ENCODE results near the gene DPY19L1.
"Not testable (repeated sequence)": the region's sequence is repeated elsewhere in the genome, so short reads cannot be mapped to it uniquely, and the experiment has no call there.

DPY19L1 gene

GRCh38 chr7:34949361-34949760 lies 87.9 kb downstream of the DPY19L1 start:
- Histone ChIP-seq H2BK15ac (ENCODE audit: low read depth, poor library complexity, severe bottlenecking) (no peak overlapping the region), H3K4ac (ENCODE audit: low read depth in 1 of 2, low read length in 2 of 2) (no peak overlapping the region), H3K4me2 (ENCODE audit: low read length, poor library complexity, severe bottlenecking) (no peak overlapping the region), H3K79me1 (replicated peaks; ENCODE audit: low read length, poor library complexity, severe bottlenecking) (peaks cover 3% of the 10 kb centered on the region), H3K9ac (ENCODE audit: low read length) (no peak overlapping the region), H3K18ac (ENCODE audit: low read depth in 1 of 2, low read length in 2 of 2) (no peak overlapping the region), H2AFZ (ENCODE audit: low read depth, low read length) (no peak overlapping the region), H3K23ac (ENCODE audit: low read length in 2 of 2) (no peak overlapping the region), H2BK5ac (ENCODE audit: low read depth, low read length, poor library complexity, severe bottlenecking) (no peak overlapping the region), H3K4me3 (ENCODE audit: insufficient read depth in 1 of 2, low read depth in 1 of 2, low read length in 2 of 2) (no peak overlapping the region), H4K8ac (ENCODE audit: low read length) (no peak overlapping the region), H3K9me3 (ENCODE audit: control insufficient read depth, low read length) (no peaks in the 10 kb centered on the region), H3K27me3 (ENCODE audit: control insufficient read depth in 1 of 2, insufficient read depth in 1 of 2, low read length in 2 of 2) (no peaks in the 10 kb centered on the region), H2AK5ac (ENCODE audit: low read length, severe bottlenecking) (no peak overlapping the region), H3K14ac (ENCODE audit: low read length in 2 of 2) (no peak overlapping the region), H2BK12ac (ENCODE audit: low read length in 2 of 2) (no peak overlapping the region), H4K91ac (ENCODE audit: low read length) (no peak overlapping the region), H3K36me3 (ENCODE audit: control insufficient read depth in 1 of 2, insufficient read depth in 2 of 2, low read depth in 1 of 2, low read length in 2 of 2) (peaks cover 0 to 5% of the 10 kb centered on the region in 2 experiments), H3K27ac (ENCODE audit: low read length, poor library complexity, severe bottlenecking) (no peak overlapping the region), H2BK120ac (ENCODE audit: low read depth, low read length) (no peak overlapping the region), H3K4me1 (ENCODE audit: control insufficient read depth, insufficient read depth, low read depth, low read length) (no peaks in the 10 kb centered on the region)
- peak; percentile 38 for DNase-seq

DNA sequence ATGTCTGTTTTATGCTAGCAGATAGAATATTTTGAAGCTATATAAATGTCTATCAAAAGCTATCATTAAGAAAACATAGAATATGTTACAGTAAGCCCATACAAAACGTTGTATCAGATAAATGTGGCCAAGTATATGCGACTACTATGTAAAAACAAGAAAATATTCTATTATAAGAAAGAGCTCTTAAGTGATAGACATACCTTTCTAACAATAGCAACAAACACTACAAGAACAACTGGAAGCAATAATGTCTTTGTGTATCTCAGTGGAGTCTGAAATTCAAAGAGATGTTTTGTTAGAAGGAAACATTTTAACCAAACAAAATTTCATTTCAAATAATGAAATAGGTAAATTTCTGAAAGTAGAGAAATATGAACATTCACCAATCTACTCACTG lies 89.9 kb downstream of the DPY19L1 start:
- H3K4me2 ChIP-seq (ENCODE audit: low read length, poor library complexity, severe bottlenecking); DNase-seq: not testable (repeated sequence)

GRCh38 chr7:34946486-34946885 lies 90.8 kb downstream of the DPY19L1 start:
- H2BK15ac ChIP-seq (ENCODE audit: low read depth, poor library complexity, severe bottlenecking), result no peak overlapping the region
- H3K4ac ChIP-seq (ENCODE audit: low read depth in 1 of 2, low read length in 2 of 2), result no peak overlapping the region
- peaks cover 1% of the 10 kb centered on the region for H3K79me1 ChIP-seq (replicated peaks; ENCODE audit: low read length, poor library complexity, severe bottlenecking)
- H3K23ac ChIP-seq (ENCODE audit: low read length in 2 of 2), result no peak overlapping the region
- no peak overlapping the region for H4K8ac ChIP-seq (ENCODE audit: low read length)
- no peaks in the 10 kb centered on the region for H3K27me3 ChIP-seq (ENCODE audit: control insufficient read depth in 1 of 2, insufficient read depth in 1 of 2, low read length in 2 of 2)
- no peak overlapping the region for H3K4me2 ChIP-seq (ENCODE audit: low read length, poor library complexity, severe bottlenecking)
- no peak overlapping the region for H2AFZ ChIP-seq (ENCODE audit: low read depth, low read length)
- no peak overlapping the region for H2BK120ac ChIP-seq (ENCODE audit: low read depth, low read length)
- no peak overlapping the region for H4K91ac ChIP-seq (ENCODE audit: low read length)
- no peaks in the 10 kb centered on the region for H3K9me3 ChIP-seq (ENCODE audit: control insufficient read depth, low read length)
- H2AK5ac ChIP-seq (ENCODE audit: low read length, severe bottlenecking), result no peak overlapping the region
- no peak overlapping the region for H2BK12ac ChIP-seq (ENCODE audit: low read length in 2 of 2)
- H3K36me3 ChIP-seq (ENCODE audit: control insufficient read depth in 1 of 2, insufficient read depth in 2 of 2, low read depth in 1 of 2, low read length in 2 of 2), result no peaks in the 10 kb centered on the region
- WGBS, result 53% methylated on average over 3 of the region's 4 CpGs
- no peak overlapping the region for H3K27ac ChIP-seq (ENCODE audit: low read length, poor library complexity, severe bottlenecking)
- no peak overlapping the region for H3K14ac ChIP-seq (ENCODE audit: low read length in 2 of 2)
- no peaks in the 10 kb centered on the region for H3K4me1 ChIP-seq (ENCODE audit: control insufficient read depth, insufficient read depth, low read depth, low read length)
- DNase-seq, result no peak
- no peak overlapping the region for H3K4me3 ChIP-seq (ENCODE audit: insufficient read depth in 1 of 2, low read depth in 1 of 2, low read length in 2 of 2)
- no peak overlapping the region for H2BK5ac ChIP-seq (ENCODE audit: low read depth, low read length, poor library complexity, severe bottlenecking)
- H3K18ac ChIP-seq (ENCODE audit: low read depth in 1 of 2, low read length in 2 of 2), result peak overlapping the region in 1 of 2 experiments; percentile 43
- H3K9ac ChIP-seq (ENCODE audit: low read length), result no peak overlapping the region

More for the DNA sequence above, 89.9 kb downstream of the DPY19L1 start:
- H2BK120ac ChIP-seq (ENCODE audit: low read depth, low read length); H3K36me3 ChIP-seq (ENCODE audit: control insufficient read depth in 1 of 2, insufficient read depth in 2 of 2, low read depth in 1 of 2, low read length in 2 of 2); H3K27ac ChIP-seq (ENCODE audit: low read length, poor library complexity, severe bottlenecking); H3K9ac ChIP-seq (ENCODE audit: low read length); H3K4ac ChIP-seq (ENCODE audit: low read depth in 1 of 2, low read length in 2 of 2); H3K14ac ChIP-seq (ENCODE audit: low read length in 2 of 2); H2BK15ac ChIP-seq (ENCODE audit: low read depth, poor library complexity, severe bottlenecking); H3K23ac ChIP-seq (ENCODE audit: low read length in 2 of 2); H3K4me1 ChIP-seq (ENCODE audit: control insufficient read depth, insufficient read depth, low read depth, low read length); H2BK5ac ChIP-seq (ENCODE audit: low read depth, low read length, poor library complexity, severe bottlenecking); H3K18ac ChIP-seq (ENCODE audit: low read depth in 1 of 2, low read length in 2 of 2); H2BK12ac ChIP-seq (ENCODE audit: low read length in 2 of 2); H2AFZ ChIP-seq (ENCODE audit: low read depth, low read length); H3K79me1 ChIP-seq (replicated peaks; ENCODE audit: low read length, poor library complexity, severe bottlenecking); H3K27me3 ChIP-seq (ENCODE audit: control insufficient read depth in 1 of 2, insufficient read depth in 1 of 2, low read length in 2 of 2); H4K91ac ChIP-seq (ENCODE audit: low read length); H3K9me3 ChIP-seq (ENCODE audit: control insufficient read depth, low read length); H4K8ac ChIP-seq (ENCODE audit: low read length); H2AK5ac ChIP-seq (ENCODE audit: low read length, severe bottlenecking); H3K4me3 ChIP-seq (ENCODE audit: insufficient read depth in 1 of 2, low read depth in 1 of 2, low read length in 2 of 2): not testable (repeated sequence)
- no CpG with 5 or more reads among the region's 2 CpGs for WGBS

GRCh38 chr7:34945894-34946477 lies 91.3 kb downstream of the DPY19L1 start:
- H3K79me1 ChIP-seq (replicated peaks; ENCODE audit: low read length, poor library complexity, severe bottlenecking); H3K4me2 ChIP-seq (ENCODE audit: low read length, poor library complexity, severe bottlenecking); H3K14ac ChIP-seq (ENCODE audit: low read length in 2 of 2); H2AFZ ChIP-seq (ENCODE audit: low read depth, low read length); H2BK12ac ChIP-seq (ENCODE audit: low read length in 2 of 2); H2BK15ac ChIP-seq (ENCODE audit: low read depth, poor library complexity, severe bottlenecking); H3K9me3 ChIP-seq (ENCODE audit: control insufficient read depth, low read length); H3K4ac ChIP-seq (ENCODE audit: low read depth in 1 of 2, low read length in 2 of 2); H4K8ac ChIP-seq (ENCODE audit: low read length); H3K18ac ChIP-seq (ENCODE audit: low read depth in 1 of 2, low read length in 2 of 2); H3K27me3 ChIP-seq (ENCODE audit: control insufficient read depth in 1 of 2, insufficient read depth in 1 of 2, low read length in 2 of 2); H3K36me3 ChIP-seq (ENCODE audit: control insufficient read depth in 1 of 2, insufficient read depth in 2 of 2, low read depth in 1 of 2, low read length in 2 of 2); H3K27ac ChIP-seq (ENCODE audit: low read length, poor library complexity, severe bottlenecking); H3K4me3 ChIP-seq (ENCODE audit: insufficient read depth in 1 of 2, low read depth in 1 of 2, low read length in 2 of 2); H2BK5ac ChIP-seq (ENCODE audit: low read depth, low read length, poor library complexity, severe bottlenecking); H2AK5ac ChIP-seq (ENCODE audit: low read length, severe bottlenecking); H2BK120ac ChIP-seq (ENCODE audit: low read depth, low read length); H4K91ac ChIP-seq (ENCODE audit: low read length); DNase-seq; H3K9ac ChIP-seq (ENCODE audit: low read length); H3K4me1 ChIP-seq (ENCODE audit: control insufficient read depth, insufficient read depth, low read depth, low read length); H3K23ac ChIP-seq (ENCODE audit: low read length in 2 of 2): not testable (repeated sequence)
- WGBS, result 78% methylated on average over 7 of the region's 7 CpGs

Measured in mesenchymal stem cell (in vitro differentiated cells and primary cell).